K562 (cell line): Measurements from ENCODE around the gene TBRG4. TPM values are rescaled to one million over a fixed set of nuclear protein-coding genes. Genes with fewer than 3 reads are reported as not detected.

ENCODE experiments used
- ATAC-seq: fragments of 200-7000 bp; cut with Tn5 transposase; 3 replicates; pipeline ENCODE4 v1.9.1; 2020; ENCODE audit warnings: moderate library complexity
- BruUV-seq: library from RNA; stranded (reverse); fragments of 400-500 nt; replicated peaks from 2 replicates; lab custom pipeline; 2021; lab: Mats Ljungman, UMichigan
- CTCF ChIA-PET: fragments of 300-600 bp; formaldehyde crosslinking; extraction: SDS; loops from one replicate; lab custom pipeline; 2021; ENCODE audit warnings: low intra/inter-chr PET ratio; lab: Yijun Ruan, JAX
- POLR2A ChIA-PET: fragments of 300-600, 350-650 bp; sonication (Branson Sonifier 250); formaldehyde crosslinking; extraction: SDS; loops from one replicate; lab custom pipeline; 2021; ENCODE audit warnings: antibody characterized with exemption, inconsistent platforms; lab: Yijun Ruan, JAX
- DNase-seq, 4 experiments: peaks; one replicate each; pipeline versions ENCODE4 v3.0.0 to v3.0.0-alpha.2; 2011 to 2018; ENCODE audit warnings: low spot score in 3 of 4, mixed read lengths in 3 of 4; ENCODE audit errors: extremely low read depth in 1 of 4
- FAIRE-seq: peaks from 2 replicates; lab custom pipeline; 2011; peaks lifted over from hg19 to GRCh38; lab: Jason Lieb, UNC
- H2AFZ ChIP-seq: 2 replicates; pipeline ENCODE4 v1.6.0; 2011; ENCODE audit warnings: low read depth, low read length, control low read depth, inconsistent platforms
- H3K27ac ChIP-seq: fragments of 200-600 bp; 3 replicates; pipeline ENCODE4 v1.8.0; 2011; ENCODE audit warnings: low read depth, mild to moderate bottlenecking, control low read depth, inconsistent platforms, low read length, moderate library complexity, mixed read lengths; ENCODE audit errors: extremely low read depth
- H3K27me3 ChIP-seq, 2 experiments: fragments of 300-600 bp in 1 of 2; 2 replicates in 1 of 2; 3 replicates in 1 of 2; pipeline versions ENCODE4 v1.6.0 to v1.8.0; 2011; ENCODE audit warnings: inconsistent platforms in 2 of 2, low read length in 2 of 2, mild to moderate bottlenecking in 1 of 2, mixed read lengths in 1 of 2, moderate library complexity in 1 of 2; ENCODE audit not compliant: control insufficient read depth in 2 of 2, insufficient read depth in 2 of 2
- H3K36me3 ChIP-seq: fragments of 300-600 bp; 3 replicates; pipeline ENCODE4 v1.8.0; 2011; ENCODE audit warnings: mild to moderate bottlenecking, low read length, inconsistent platforms; ENCODE audit not compliant: control insufficient read depth, insufficient read depth
- H3K4me1 ChIP-seq, 2 experiments: fragments of 200-600 bp in 1 of 2; replicated peaks in 1 of 2; 2 replicates in 1 of 2; 3 replicates in 1 of 2; pipeline versions ENCODE4 v1.5.1 to v1.8.0; 2011; ENCODE audit warnings: inconsistent platforms in 2 of 2, low read length in 2 of 2, mild to moderate bottlenecking in 1 of 2, mixed read lengths in 1 of 2, moderate library complexity in 1 of 2; ENCODE audit not compliant: control insufficient read depth in 2 of 2, insufficient read depth in 2 of 2
- H3K4me2 ChIP-seq: 2 replicates; pipeline ENCODE4 v1.6.1; 2011; ENCODE audit warnings: low read length, control low read depth, inconsistent platforms, mixed read lengths; ENCODE audit not compliant: insufficient read depth
- H3K4me3 ChIP-seq: fragments of 200-600 bp; sonication (generic), shearing (Covaris generic); 2 replicates; pipeline ENCODE4 v1.5.1; 2016; ENCODE audit warnings: control low read depth, inconsistent platforms
- H3K79me2 ChIP-seq: fragments of 200-600 bp; 3 replicates; pipeline ENCODE4 v1.8.0; 2011; ENCODE audit warnings: low read length, inconsistent platforms; ENCODE audit not compliant: control insufficient read depth, insufficient read depth
- H3K9ac ChIP-seq, 2 experiments: 2 replicates each; pipeline versions ENCODE4 v1.6.0 to v1.6.1; 2011; ENCODE audit warnings: low read depth in 2 of 2, low read length in 2 of 2, control low read depth in 1 of 2, inconsistent platforms in 1 of 2, mild to moderate bottlenecking in 1 of 2, mixed read lengths in 1 of 2; ENCODE audit not compliant: insufficient read depth in 1 of 2
- H3K9me1 ChIP-seq: one replicate; pipeline ENCODE4 v1.6.0; 2011; ENCODE audit warnings: inconsistent platforms, mild to moderate bottlenecking, low read length, moderate library complexity; ENCODE audit not compliant: control insufficient read depth, insufficient read depth
- H3K9me3 ChIP-seq: replicated peaks from 2 replicates; pipeline ENCODE4 v1.5.1; 2011; ENCODE audit warnings: low read depth, low read length, inconsistent platforms; ENCODE audit not compliant: control insufficient read depth, insufficient read depth
- H4K20me1 ChIP-seq: replicated peaks from 2 replicates; pipeline ENCODE4 v1.6.1; 2011; ENCODE audit warnings: low read length, inconsistent platforms, mixed read lengths; ENCODE audit not compliant: control insufficient read depth, insufficient read depth
- BMI1 ChIP-seq: fragments of 150-350 bp; IDR thresholded peaks from 2 replicates; pipeline ENCODE4 v1.6.1; 2014; ENCODE audit warnings: low read length
- EGR1 ChIP-seq: fragments of 450-650 bp; conservative IDR thresholded peaks from 2 replicates; pipeline ENCODE4 v1.6.1; 2017; ENCODE audit warnings: mild to moderate bottlenecking
- FOXM1 ChIP-seq, 2 experiments: fragments of 450-650 bp in 1 of 2; sonication (generic) in 1 of 2; formaldehyde crosslinking in 1 of 2; IDR thresholded peaks; 2 replicates each; pipeline versions ENCODE4 v1.6.1 to v1.9.0; 2017 to 2022; ENCODE audit warnings: low read depth in 2 of 2, mild to moderate bottlenecking in 2 of 2, missing genetic modification reagents in 1 of 2, moderate library complexity in 1 of 2
- HDAC1 ChIP-seq, 2 experiments: fragments of 450-650 bp; IDR thresholded peaks; 2 replicates each; pipeline ENCODE4 v1.6.1; 2016 to 2017; ENCODE audit warnings: inconsistent platforms in 1 of 2, mild to moderate bottlenecking in 1 of 2, moderate library complexity in 1 of 2
- HMGN3 ChIP-seq: IDR thresholded peaks from 2 replicates; pipeline ENCODE4 v1.6.1; 2011; ENCODE audit warnings: borderline replicate concordance, low read depth, mild to moderate bottlenecking, mixed read lengths, low read length; ENCODE audit not compliant: insufficient read length; ENCODE audit errors: extremely low read depth
- MYNN ChIP-seq, 2 experiments: sonication (generic); formaldehyde crosslinking in 1 of 2; IDR thresholded peaks; 2 replicates each; pipeline versions ENCODE4 v1.5.0 to v1.6.1; 2016 to 2020; ENCODE audit warnings: antibody characterized with exemption in 1 of 2, missing genetic modification reagents in 1 of 2
- PKNOX1 ChIP-seq: fragments of 450-650 bp; IDR thresholded peaks from 2 replicates; pipeline ENCODE4 v1.6.1; 2016
- RBM22 ChIP-seq: fragments of 200-400 bp; formaldehyde crosslinking; IDR thresholded peaks from 2 replicates; pipeline ENCODE4 v1.6.1; 2018; ENCODE audit warnings: low read length, low read depth; ENCODE audit not compliant: poor library complexity, severe bottlenecking
- RCOR1 ChIP-seq, 2 experiments: IDR thresholded peaks; 2 replicates each; pipeline ENCODE4 v1.6.1; 2012; ENCODE audit warnings: low read depth in 2 of 2, low read length in 2 of 2, borderline replicate concordance in 1 of 2, improper control_type of control experiment in 1 of 2
- TEAD1 ChIP-seq, 2 experiments: fragments of 450-650 bp in 1 of 2; sonication (generic) in 1 of 2; formaldehyde crosslinking; IDR thresholded peaks; 2 replicates each; pipeline versions ENCODE4 v1.4.0 to v1.8.0; 2020 to 2022; ENCODE audit warnings: mild to moderate bottlenecking in 2 of 2, missing genetic modification reagents in 1 of 2
- ZKSCAN8 ChIP-seq: fragments of 200-800 bp; sonication (Bioruptor generic); IDR thresholded peaks from 2 replicates; pipeline ENCODE4 v1.6.1; 2016; ENCODE audit warnings: missing genetic modification characterization, missing compliant biosample characterization
- WGBS: fragments of 100-300 bp; shearing (Covaris generic); methylation state at CpG from one replicate; pipeline ENCODE4 v1.1.6; 2016; ENCODE audit warnings: low coverage, mixed read lengths; ENCODE audit not compliant: insufficient coverage; ENCODE audit errors: missing lambda C conversion rate; 5-methylcytosine and 5-hydroxymethylcytosine counted together
- in situ Hi-C: fragments of 300-500 bp; cut with MboI; formaldehyde crosslinking; loops from 4 replicates; pipeline ENCODE4 v1.15.0; 2018; ENCODE audit warnings: inconsistent platforms, mixed read lengths
- intact Hi-C: fragments of 100-400 bp; cut with micrococcal nuclease; formaldehyde crosslinking; loops from 2 replicates; pipeline ENCODE4 v1.14.2; 2022
- polyA plus RNA-seq, 8 experiments: library from polyadenylated mRNA; depleted of rRNA in 4 of 8; stranded (reverse) in 5 of 8; unstranded in 3 of 8; fragments of >200 nt; fragmentation: Nextera tagmentation in 2 of 8; fragmentation: Illumina TruSeq in 1 of 8; extraction: Ambion mirVana in 2 of 8; extraction: Trizol in 1 of 8; gene quantifications; 2 replicates each; pipeline versions ENCODE4 v1.2.1 to v1.2.3, GENCODE V29; 2011 to 2014; ENCODE audit warnings: inconsistent platforms in 1 of 8, missing spikeins in 1 of 8
- total RNA-seq, 7 experiments: library from RNA; depleted of rRNA in 6 of 7; stranded (reverse); fragments of >200 nt in 6 of 7; fragmentation: Illumina TruSeq in 2 of 7; extraction: Trizol in 2 of 7; gene quantifications; 2 replicates each; pipeline versions ENCODE4 v1.2.1 to v1.2.3, GENCODE V29; 2011 to 2021; ENCODE audit warnings: low replicate concordance in 1 of 7

TBRG4 gene
- total and polyA plus RNA-seq, 9 of the 15 experiments (the other 6 are each of a cell fraction or from before 2014, with no cell fraction given): 11.2 to 322 (median 216) TPM

- intact Hi-C loops: no loop called here
- WGBS: 8% methylated on average over 16 of the region's 22 CpGs
- peaks cover 2 to 38% of the 10 kb centered on the region in 2 experiments; a peak in 3 of 5 replicates for H3K4me1 ChIP-seq
- no peak overlapping the region for H3K27ac ChIP-seq
- BruUV-seq: no TSS peak
- in situ Hi-C loops: no loop called here
- H3K9ac ChIP-seq: peak overlapping the region in 1 of 2 experiments; percentile 78; a peak in 2 of 4 replicates
- H3K79me2 ChIP-seq: no peaks in the 10 kb centered on the region
- POLR2A ChIA-PET: interaction anchor here (0.6 to 1.9 kb wide), 3 partner anchors 10 to 22 kb away, joined by 3 to 7 read pairs (median 5); partner anchors contain the start of gene TBRG4
- DNase-seq: peak; percentile 80 to 90 (median 88)
- 0 out of 2 replicates have a peak overlapping the region, but pooled peaks have one; percentile 29 for H2AFZ ChIP-seq
- FAIRE-seq: no peak
- no peak overlapping the region for H3K4me2 ChIP-seq
- H3K9me1 ChIP-seq: no peaks in the 10 kb centered on the region
- H4K20me1 ChIP-seq: peaks cover 4% of the 10 kb centered on the region; the same call in 1 of the 2 replicates
- CTCF ChIA-PET: no interaction called here
- H3K27me3 ChIP-seq: no peaks in the 10 kb centered on the region; a peak in 1 of 5 replicates
- peak; percentile 74 for ATAC-seq
- H3K36me3 ChIP-seq: no peaks in the 10 kb centered on the region
- no peaks in the 10 kb centered on the region; the same call in none of the 2 replicates for H3K9me3 ChIP-seq
- peak overlapping the region; percentile 25; the same call in 1 of the 2 replicates for H3K4me3 ChIP-seq
- TF ChIP-seq RCOR1 (IDR thresholded peaks at IDR 0.05; ENCODE audit: borderline replicate concordance in 1 of 2, low read depth in 2 of 2, low read length in 2 of 2) (peak; percentile 96 to 99), FOXM1 (IDR thresholded peaks at IDR 0.05; ENCODE audit: low read depth) (no peak), FOXM1 (CRISPR knock-in tag; IDR thresholded peaks at IDR 0.05; ENCODE audit: low read depth) (no peak), RBM22 (peak; percentile 98), BMI1 (peak; percentile 93), EGR1 (peak; percentile 36), MYNN (IDR thresholded peaks at IDR 0.05) (0 out of 2 replicates have a peak, but pooled peaks have one; percentile 17), MYNN (CRISPR knock-in tag; IDR thresholded peaks at IDR 0.05) (no peak), ZKSCAN8 (CRISPR knock-in tag) (no peak), PKNOX1 (peak; percentile 26; the same call in 1 of the 2 replicates), HDAC1 (IDR thresholded peaks at IDR 0.05) (peak in 1 of 2 experiments; percentile 76; a peak in 2 of 4 replicates), HMGN3 (peak; percentile 18), TEAD1 (CRISPR knock-in tag; IDR thresholded peaks at IDR 0.05) (0 out of 4 replicates have a peak, but pooled peaks of 1 of the 2 experiments have one; percentile 29)
These were observed 22.1 kb downstream of the TBRG4 start for GRCh38 chr7:45089341-45089891.
